Chondrocyte (in vitro differentiated cells): ENCODE measurements around the gene NFIX. TPM values are rescaled to one million over a fixed set of nuclear protein-coding genes. Genes with fewer than 3 reads are reported as not detected.

Experiments
- DNase-seq: peaks from one replicate; pipeline ENCODE4 v3.0.0; 2021; ENCODE audit warnings: mixed read lengths, low spot score
- H3K27ac Mint-ChIP-seq: one replicate; pipeline ENCODE4 v1.8.0; 2021; ENCODE audit warnings: mild to moderate bottlenecking, moderate library complexity, mixed read lengths; ENCODE audit not compliant: unreplicated experiment
- H3K27me3 Mint-ChIP-seq: 2 replicates; pipeline ENCODE4 v1.8.0; 2021; ENCODE audit warnings: low read depth, mixed read lengths
- H3K36me3 Mint-ChIP-seq: 2 replicates; pipeline ENCODE4 v1.8.0; 2021; ENCODE audit warnings: low read depth, mixed read lengths
- H3K4me1 Mint-ChIP-seq: 2 replicates; pipeline ENCODE4 v1.8.0; 2021; ENCODE audit warnings: low read depth, mild to moderate bottlenecking, mixed read lengths
- H3K4me3 Mint-ChIP-seq: one replicate; pipeline ENCODE4 v1.8.0; 2021; ENCODE audit warnings: mild to moderate bottlenecking, moderate library complexity, mixed read lengths; ENCODE audit not compliant: unreplicated experiment
- H3K9me3 Mint-ChIP-seq: 2 replicates; pipeline ENCODE4 v1.8.0; 2021; ENCODE audit warnings: low read depth, mixed read lengths
- CTCF ChIP-seq: fragments of 200-600 bp; sonication (generic); IDR thresholded peaks from 2 replicates; pipeline ENCODE4 v1.5.0; 2021; ENCODE audit warnings: antibody characterized with exemption, mild to moderate bottlenecking, moderate library complexity
- total RNA-seq: library from RNA; stranded (reverse); gene quantifications from 3 replicates; pipeline ENCODE4 v1.2.1, GENCODE V29; 2021

The NFIX gene
- total RNA-seq, 1 donor from 2014 or later = 98.9 TPM

GRCh38 chr19:13097463-13098258 lies 102.4 kb downstream of the NFIX start:
- Mint-ChIP-seq H3K27ac (no peak overlapping the region), H3K9me3 (no peaks in the 10 kb centered on the region), H3K36me3 (peaks cover 9% of the 10 kb centered on the region), H3K4me3 (no peak overlapping the region), H3K27me3 (peaks cover 11% of the 10 kb centered on the region), H3K4me1 (peaks cover 37% of the 10 kb centered on the region)
- DNase-seq = peak; percentile 88
- TF ChIP-seq CTCF = no peak

GRCh38 chr19:13098277-13099072 lies 103.2 kb downstream of the NFIX start:
- Mint-ChIP-seq H3K27me3 (peaks cover 11% of the 10 kb centered on the region), H3K4me3 (peak overlapping the region; percentile 33)

GRCh38 chr19:13099073-13099999 lies 104.1 kb downstream of the NFIX start:
- TF ChIP-seq CTCF = no peak
- Mint-ChIP-seq H3K27me3 (peaks cover 11% of the 10 kb centered on the region), H3K27ac (peak overlapping the region; percentile 54), H3K4me1 (peaks cover 20% of the 10 kb centered on the region), H3K4me3 (no peak overlapping the region), H3K9me3 (no peaks in the 10 kb centered on the region), H3K36me3 (peaks cover 9% of the 10 kb centered on the region)
- DNase-seq = peak; percentile 89

More at GRCh38 chr19:13098277-13099072, 103.2 kb downstream of the NFIX start:
- Mint-ChIP-seq H3K9me3 (no peaks in the 10 kb centered on the region), H3K27ac (no peak overlapping the region), H3K36me3 (peaks cover 9% of the 10 kb centered on the region), H3K4me1 (peaks cover 29% of the 10 kb centered on the region)
- no peak for DNase-seq
- TF ChIP-seq CTCF = no peak

- Mint-ChIP-seq H3K27ac (peak overlapping the region; percentile 54), H3K4me3 (no peak overlapping the region), H3K27me3 (peaks cover 11% of the 10 kb centered on the region), H3K36me3 (peaks cover 7% of the 10 kb centered on the region), H3K9me3 (no peaks in the 10 kb centered on the region), H3K4me1 (peaks cover 15% of the 10 kb centered on the region)
- no peak for TF ChIP-seq CTCF
- no peak for DNase-seq
These were observed 104.8 kb downstream of the NFIX start for GRCh38 chr19:13100031-13100588.
